Esophagus (tissue), 2 donors: ENCODE measurements around the gene SLC34A1. TPM values are rescaled to one million over a fixed set of nuclear protein-coding genes. Genes with fewer than 3 reads are reported as not detected.
"Not testable (repeated sequence)": the region's sequence is repeated elsewhere in the genome, so short reads cannot be mapped to it uniquely, and the experiment has no call there.

Experiments used
- H3K27ac ChIP-seq, 2 donors: one replicate each; pipeline ENCODE4 v1.5.1; 2013; ENCODE audit warnings: low read depth in 2 of 2, mild to moderate bottlenecking in 2 of 2, inconsistent platforms in 1 of 2, low read length in 1 of 2, moderate library complexity in 1 of 2
- H3K27me3 ChIP-seq, 2 donors: one replicate each; pipeline ENCODE4 v1.6.1; 2013; ENCODE audit warnings: low read length in 2 of 2, control low read depth in 1 of 2, mild to moderate bottlenecking in 1 of 2; ENCODE audit not compliant: insufficient read depth in 2 of 2, control insufficient read depth in 1 of 2
- H3K36me3 ChIP-seq, 2 donors: one replicate each; pipeline ENCODE4 v1.6.1; 2013; ENCODE audit warnings: low read length in 1 of 2; ENCODE audit not compliant: control insufficient read depth in 2 of 2, insufficient read depth in 2 of 2
- H3K4me1 ChIP-seq, 2 donors: one replicate each; pipeline ENCODE4 v1.6.1; 2013; ENCODE audit warnings: low read length in 1 of 2; ENCODE audit not compliant: control insufficient read depth in 2 of 2, insufficient read depth in 2 of 2
- H3K4me3 ChIP-seq, 2 donors: one replicate each; pipeline ENCODE4 v1.5.1; 2013; ENCODE audit warnings: low read length in 2 of 2, mild to moderate bottlenecking in 2 of 2, low read depth in 1 of 2, moderate library complexity in 1 of 2
- H3K9me3 ChIP-seq, 2 donors: one replicate each; pipeline ENCODE4 v1.6.1; 2013; ENCODE audit warnings: mild to moderate bottlenecking in 2 of 2, low read depth in 1 of 2, low read length in 1 of 2, moderate library complexity in 1 of 2; ENCODE audit not compliant: control insufficient read depth in 2 of 2, insufficient read depth in 1 of 2
- WGBS, 2 donors: extraction: QIAGEN DNeasy Blood & Tissue Kit; methylation state at CpG; one replicate each; pipeline ENCODE4 v1.1.7; 2013; 5-methylcytosine and 5-hydroxymethylcytosine counted together
- polyA plus RNA-seq, 2 donors: library from polyadenylated mRNA; stranded (reverse); fragments of 200-250 nt; gene quantifications; one replicate each; pipeline ENCODE4 v1.2.3, GENCODE V29; 2013
- donor health status: healthy with polysubstance abuse.
- donor health status: Bipolar disorder and iron deficiency.

The SLC34A1 gene
- polyA plus RNA-seq, 2 donors, result 0.13 to 0.49 TPM

DNA sequence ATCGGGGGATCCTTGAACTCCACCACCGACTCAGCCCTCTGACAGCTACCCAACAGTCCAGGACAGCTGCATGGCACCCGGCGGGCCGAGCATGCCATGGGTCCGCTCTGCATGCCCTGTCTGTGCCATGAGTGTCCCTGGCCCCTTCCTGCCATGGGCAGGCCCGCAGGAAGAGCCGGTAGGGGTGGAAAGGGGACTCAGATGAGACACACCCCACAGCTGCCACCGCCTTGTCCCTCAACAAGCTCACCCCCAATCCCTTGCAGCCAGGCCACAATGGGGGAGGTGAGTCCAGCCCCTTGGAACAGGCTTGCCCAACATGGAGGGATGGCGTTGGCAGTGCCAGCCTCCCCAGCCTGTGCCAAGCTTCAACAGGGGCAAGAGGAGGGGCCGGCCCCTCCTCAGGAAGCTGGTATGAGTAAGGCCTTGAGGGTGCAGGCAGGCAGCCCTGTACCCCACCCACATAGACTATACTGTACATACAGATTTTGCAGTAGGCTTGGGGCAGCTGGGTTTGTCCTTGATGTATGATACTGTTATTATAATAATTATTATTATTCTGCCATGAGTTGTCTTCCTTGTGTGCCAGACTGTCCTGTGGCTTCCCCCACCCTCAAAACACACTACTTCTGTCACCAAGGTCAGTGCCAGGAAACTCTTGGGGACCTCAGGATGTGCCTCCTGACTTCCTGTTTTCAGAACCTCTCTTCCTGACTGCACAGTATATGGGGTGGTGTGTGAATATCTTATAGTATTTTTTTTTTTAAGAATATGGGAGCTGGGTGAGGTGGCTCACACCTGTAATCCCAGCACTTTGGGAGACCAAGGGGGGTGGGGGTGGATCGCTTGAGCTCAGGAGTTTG, 12.0 kb upstream of the SLC34A1 start:
- H3K36me3 ChIP-seq, result peaks cover 0 to 3% of the 10 kb centered on the region in 2 donors
- H3K4me3 ChIP-seq, result peak overlapping the region; percentile 52 to 58
- H3K27ac ChIP-seq, result peak overlapping the region; percentile 83 to 96
- no peaks in the 10 kb centered on the region for H3K27me3 ChIP-seq
- H3K9me3 ChIP-seq, result no peaks in the 10 kb centered on the region
- WGBS, 2 donors, result 53 to 67% methylated on average over 12 of the region's 12 CpGs
- H3K4me1 ChIP-seq, result peaks cover 2 to 34% of the 10 kb centered on the region in 2 donors

DNA sequence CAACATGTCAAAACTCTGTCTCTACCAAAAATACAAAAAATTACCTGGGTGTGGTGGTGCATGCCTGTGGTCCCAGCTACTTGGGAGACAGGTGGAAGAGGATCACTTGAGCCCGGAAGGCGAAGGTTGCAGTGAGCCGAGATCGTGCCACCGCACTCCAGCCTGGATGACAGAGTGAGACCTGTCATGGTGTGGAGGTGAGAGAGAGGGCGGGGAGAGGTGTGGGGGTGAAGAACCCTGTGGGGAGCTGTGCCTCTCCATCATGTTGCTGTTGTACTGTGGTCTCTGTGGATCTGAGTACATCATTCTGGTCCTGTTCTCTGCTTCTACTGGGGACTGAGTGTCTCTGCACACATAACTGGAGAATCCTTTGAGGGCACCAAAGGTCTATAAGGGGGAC, 11.3 kb upstream of the SLC34A1 start:
- Histone ChIP-seq H3K27me3 (no peaks in the 10 kb centered on the region), H3K9me3 (no peaks in the 10 kb centered on the region), H3K27ac (peak overlapping the region; percentile 83 to 96), H3K36me3 (peaks cover 0 to 3% of the 10 kb centered on the region in 2 donors), H3K4me1 (peaks cover 2 to 32% of the 10 kb centered on the region in 2 donors), H3K4me3 (no peak overlapping the region)
- WGBS, 2 donors, result 59 to 77% methylated on average over 6 of the region's 6 CpGs

DNA sequence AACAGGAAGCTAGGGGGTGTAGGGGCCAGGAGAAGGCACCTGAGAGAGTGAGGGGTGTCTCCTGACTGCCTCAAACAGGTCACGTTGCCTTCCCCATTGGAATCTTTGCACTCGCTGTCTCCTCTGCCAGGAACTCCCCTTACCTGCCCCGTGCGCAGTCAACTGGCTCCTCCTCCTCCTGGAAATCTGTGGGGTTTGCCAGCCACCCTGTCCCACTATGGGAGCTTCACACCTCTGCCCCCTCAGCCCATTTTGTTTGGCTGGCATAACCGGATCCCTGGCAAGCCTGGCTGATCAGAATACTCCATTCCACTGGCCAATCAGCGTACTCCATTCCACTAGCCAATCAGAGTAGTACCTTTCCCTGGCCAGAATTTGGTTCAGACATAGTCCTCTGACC, 10.4 kb upstream of the SLC34A1 start:
- Histone ChIP-seq H3K4me1 (peaks cover 2 to 24% of the 10 kb centered on the region in 2 donors), H3K27me3 (no peaks in the 10 kb centered on the region), H3K4me3 (no peak overlapping the region), H3K27ac (peak overlapping the region; percentile 86 to 96), H3K9me3 (no peaks in the 10 kb centered on the region), H3K36me3 (peaks cover 0 to 3% of the 10 kb centered on the region in 2 donors)
- WGBS, 2 donors, result 45 to 61% methylated on average over 6 of the region's 6 CpGs

DNA sequence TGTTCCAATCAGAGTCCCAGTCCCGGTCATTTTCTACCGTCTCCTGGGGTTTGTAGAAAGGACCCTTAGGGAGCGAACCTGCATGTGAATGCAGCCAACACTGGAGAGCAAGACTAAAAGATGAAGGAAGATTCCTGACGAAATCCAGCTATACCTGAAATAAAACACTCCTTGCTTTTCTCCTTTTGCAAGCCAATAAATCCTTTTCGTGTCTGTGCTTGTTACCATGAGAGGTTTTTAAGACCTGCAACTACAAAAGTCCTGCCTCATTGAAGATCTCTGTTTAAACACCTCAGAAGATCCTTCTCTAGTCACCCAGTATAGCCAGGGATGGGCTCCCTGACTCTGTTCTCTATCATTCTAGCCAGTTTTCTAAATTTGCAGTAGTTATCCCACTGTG, 10.0 kb upstream of the SLC34A1 start:
- Histone ChIP-seq H3K36me3 (peaks cover 0 to 3% of the 10 kb centered on the region in 2 donors), H3K27me3 (no peaks in the 10 kb centered on the region), H3K4me3 (no peak overlapping the region), H3K4me1 (peaks cover 2 to 24% of the 10 kb centered on the region in 2 donors), H3K27ac (peak overlapping the region; percentile 86 to 96), H3K9me3 (no peaks in the 10 kb centered on the region)
- 49 to 70% methylated on average over 5 of the region's 5 CpGs for WGBS, 2 donors

DNA sequence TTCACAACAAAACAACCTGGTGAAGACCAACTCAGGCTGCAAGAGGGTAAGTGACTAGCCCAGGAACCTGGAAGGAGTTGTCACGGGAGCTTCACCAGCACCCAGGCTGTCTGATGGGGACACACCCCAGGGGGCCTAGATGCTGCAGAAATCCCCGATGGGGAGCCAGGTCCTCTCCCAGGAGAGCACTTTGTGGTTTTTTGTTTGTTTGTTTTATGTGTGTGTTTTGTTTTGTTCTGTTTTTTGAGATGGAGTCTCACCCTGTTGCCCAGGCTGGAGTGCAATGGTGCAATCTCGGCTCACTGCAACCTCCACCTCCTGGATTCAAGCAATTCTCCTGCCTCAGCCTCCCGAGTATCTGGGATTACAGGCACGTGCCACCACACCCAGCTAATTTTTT, 8.7 kb upstream of the SLC34A1 start:
- H3K4me1 ChIP-seq, result peaks cover 2 to 25% of the 10 kb centered on the region in 2 donors
- 66 to 69% methylated on average over 5 of the region's 5 CpGs for WGBS, 2 donors
- not testable (repeated sequence) for H3K27ac ChIP-seq, H3K36me3 ChIP-seq, H3K9me3 ChIP-seq, H3K27me3 ChIP-seq, H3K4me3 ChIP-seq

- 82 to 83% methylated on average over 11 of the region's 11 CpGs for WGBS, 2 donors
- Histone ChIP-seq H3K4me3 (no peak overlapping the region), H3K27me3 (no peaks in the 10 kb centered on the region), H3K4me1 (peaks cover 2 to 24% of the 10 kb centered on the region in 2 donors), H3K27ac (no peak overlapping the region), H3K36me3 (peaks cover 0 to 3% of the 10 kb centered on the region in 2 donors), H3K9me3 (no peaks in the 10 kb centered on the region)
Observed at GRCh38 chr5:177376107-177376506, 8.1 kb upstream of the SLC34A1 start.

GRCh38 chr5:177377851-177378776, 6.1 kb upstream of the SLC34A1 start:
- H3K27me3 ChIP-seq, result no peaks in the 10 kb centered on the region
- peaks cover 0 to 12% of the 10 kb centered on the region in 2 donors for H3K4me1 ChIP-seq
- no peak overlapping the region for H3K4me3 ChIP-seq
- H3K27ac ChIP-seq, result peak overlapping the region in 1 of 2 donors; percentile 24
- H3K36me3 ChIP-seq, result no peaks in the 10 kb centered on the region
- no peaks in the 10 kb centered on the region for H3K9me3 ChIP-seq
- 91 to 95% methylated on average over 8 of the region's 8 CpGs for WGBS, 2 donors

GRCh38 chr5:177378884-177379883, 5.0 kb upstream of the SLC34A1 start:
- Histone ChIP-seq H3K4me1 (peaks cover 0 to 7% of the 10 kb centered on the region in 2 donors), H3K27me3 (no peaks in the 10 kb centered on the region), H3K9me3 (no peaks in the 10 kb centered on the region), H3K36me3 (no peaks in the 10 kb centered on the region), H3K4me3 (no peak overlapping the region), H3K27ac (no peak overlapping the region)
- WGBS, 2 donors, result 67 to 71% methylated on average over 15 of the region's 15 CpGs

GRCh38 chr5:177380805-177381126, 3.5 kb upstream of the SLC34A1 start:
- peaks cover under 1 to 8% of the 10 kb centered on the region in 2 donors for H3K4me1 ChIP-seq
- no peaks in the 10 kb centered on the region for H3K9me3 ChIP-seq
- H3K27ac ChIP-seq, result no peak overlapping the region
- 91 to 97% methylated on average over 6 of the region's 6 CpGs for WGBS, 2 donors
- no peak overlapping the region for H3K4me3 ChIP-seq
- no peaks in the 10 kb centered on the region for H3K27me3 ChIP-seq
- H3K36me3 ChIP-seq, result no peaks in the 10 kb centered on the region
